HL-60/S4 treated with phorbol 12-myristate 13-acetate at 8.2 ng/mL for 4 days and 3 days (cell line): ENCODE data around the gene STIM1.
"Not testable (repeated sequence)": the region's sequence is repeated elsewhere in the genome, so short reads cannot be mapped to it uniquely, and the experiment has no call there.

Experiments
- in situ Hi-C: fragments of 300-500 bp; cut with MboI; formaldehyde crosslinking; loops from 2 replicates; pipeline ENCODE4 v1.15.0; 2022; ENCODE audit warnings: low sequenced_read_pairs

Gene STIM1

GRCh38 chr11:4092026-4092425 lies 236.6 kb downstream of the STIM1 start:
- in situ Hi-C loops, result no loop called here

DNA sequence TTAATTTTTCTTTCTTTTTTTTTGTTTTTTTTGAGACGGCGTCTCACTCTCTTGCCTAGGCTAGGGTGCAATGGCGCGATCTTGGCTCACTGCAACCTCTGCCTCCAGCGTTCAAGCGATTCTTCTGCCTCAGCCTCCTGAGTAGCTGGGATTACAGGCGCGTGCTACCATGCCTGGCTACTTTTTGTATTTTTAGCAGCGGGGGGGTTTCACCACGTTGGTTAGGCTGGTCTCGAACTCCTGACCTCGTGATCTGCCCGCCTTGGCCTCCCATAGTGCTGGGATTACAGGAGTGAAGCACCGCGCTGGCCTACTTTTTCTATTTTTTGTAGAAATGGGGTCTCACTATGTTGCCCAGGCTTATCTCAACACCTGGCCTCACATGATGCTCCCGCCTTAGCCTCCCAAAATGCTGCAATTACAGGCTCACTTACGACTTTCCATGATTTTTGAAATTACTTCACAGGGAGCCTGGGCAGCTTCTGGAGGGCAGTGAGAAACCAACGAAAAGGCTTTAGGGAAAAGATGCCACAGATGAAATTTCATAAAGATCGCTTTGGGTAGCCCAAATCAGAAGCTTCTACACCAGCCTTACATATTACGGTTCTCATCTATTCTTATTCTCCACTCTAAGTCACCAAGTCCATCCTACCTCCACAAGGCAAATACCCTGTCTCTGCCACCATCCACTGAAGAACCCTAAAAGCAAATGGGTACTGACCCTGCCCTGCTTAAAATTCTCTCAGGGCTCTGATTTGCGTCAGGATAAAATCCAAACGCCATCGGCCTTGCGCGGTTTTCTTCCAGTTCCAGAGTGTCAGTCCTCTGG lies 238.3 kb downstream of the STIM1 start:
- in situ Hi-C loops, result no loop called here

- in situ Hi-C loops, result no loop called here
Observed at GRCh38 chr11:4094348-4095291, 239.2 kb downstream of the STIM1 start, which contains the start of gene RRM1. RRM1 (plus strand) TSS chr11:4094799; CDS start chr11:4095013, 214 bp downstream.

GRCh38 chr11:4095509-4096230 lies 240.2 kb downstream of the STIM1 start:
- in situ Hi-C loops, result no loop called here

- in situ Hi-C loops, result no loop called here
Observed at GRCh38 chr11:4098026-4098621, 242.7 kb downstream of the STIM1 start.

DNA sequence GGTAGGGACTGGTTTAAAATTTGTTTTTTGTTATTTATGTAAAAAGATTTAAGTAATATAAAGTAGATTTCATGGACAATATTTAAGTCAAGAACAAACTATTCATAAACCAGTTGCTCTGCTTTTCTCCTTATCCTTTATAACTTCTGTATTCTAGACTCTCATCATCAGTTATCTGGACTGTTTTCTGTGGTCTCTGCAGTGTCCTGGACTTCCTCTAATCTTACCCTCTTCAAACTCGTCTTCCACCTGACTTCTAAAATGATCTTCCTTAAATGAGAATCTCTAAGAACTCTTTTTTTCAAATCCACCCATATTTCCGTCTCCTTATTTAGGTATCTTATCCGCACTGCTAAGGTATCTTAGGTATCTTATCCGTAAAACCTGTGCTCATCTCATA lies 247.2 kb downstream of the STIM1 start:
- in situ Hi-C loops, result no loop called here

- in situ Hi-C loops, result no loop called here
Observed at GRCh38 chr11:4103269-4103668, 247.8 kb downstream of the STIM1 start.

GRCh38 chr11:4105916-4106315 lies 250.5 kb downstream of the STIM1 start:
- in situ Hi-C loops, result no loop called here

- in situ Hi-C loops, result no loop called here
Observed at GRCh38 chr11:4111834-4112233, 256.4 kb downstream of the STIM1 start.

GRCh38 chr11:4115128-4115527 lies 259.7 kb downstream of the STIM1 start:
- in situ Hi-C loops, result no loop called here

- in situ Hi-C loops, result no loop called here
Observed at GRCh38 chr11:4118107-4118506, 262.6 kb downstream of the STIM1 start.

GRCh38 chr11:4123218-4123617 lies 267.8 kb downstream of the STIM1 start:
- in situ Hi-C loops, result no loop called here

DNA sequence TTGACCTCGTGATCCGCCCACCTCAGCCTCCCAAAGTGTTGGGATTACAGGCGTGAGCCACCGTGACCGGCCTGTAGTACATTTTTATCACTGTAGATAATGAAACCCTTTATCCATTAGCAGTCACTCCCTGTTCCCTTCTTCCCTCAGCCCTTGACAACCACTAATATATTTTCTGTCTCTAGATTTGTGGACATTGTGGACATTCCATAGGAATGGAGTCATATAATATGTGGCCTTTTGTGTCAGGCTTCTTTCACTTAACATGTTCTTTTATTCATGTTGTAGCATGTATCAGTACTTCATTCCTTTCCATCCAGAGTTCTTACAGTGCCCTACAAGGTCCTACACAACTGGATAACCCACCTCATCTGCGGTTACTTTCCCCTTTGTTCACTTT lies 269.7 kb downstream of the STIM1 start:
- in situ Hi-C loops, result no loop called here

DNA sequence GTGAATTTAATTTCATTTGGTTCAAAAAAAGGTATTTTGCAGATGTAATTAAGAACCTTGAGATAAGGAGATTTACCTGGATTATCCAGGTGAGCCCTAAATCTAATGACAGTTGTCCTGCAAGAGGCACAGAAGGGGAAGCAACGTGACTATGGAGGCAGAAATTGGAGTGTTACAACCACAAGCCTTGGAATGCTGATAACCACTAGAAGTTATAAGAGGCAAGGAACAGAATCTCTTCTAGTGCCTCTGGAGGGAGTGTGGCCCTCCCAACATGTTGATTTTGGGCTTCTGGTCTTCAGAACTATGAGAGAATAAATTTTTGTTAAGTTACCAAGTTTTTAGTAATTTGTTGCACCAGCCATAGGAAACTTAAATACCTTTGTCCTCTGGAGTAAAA lies 271.9 kb downstream of the STIM1 start:
- in situ Hi-C loops, result no loop called here

DNA sequence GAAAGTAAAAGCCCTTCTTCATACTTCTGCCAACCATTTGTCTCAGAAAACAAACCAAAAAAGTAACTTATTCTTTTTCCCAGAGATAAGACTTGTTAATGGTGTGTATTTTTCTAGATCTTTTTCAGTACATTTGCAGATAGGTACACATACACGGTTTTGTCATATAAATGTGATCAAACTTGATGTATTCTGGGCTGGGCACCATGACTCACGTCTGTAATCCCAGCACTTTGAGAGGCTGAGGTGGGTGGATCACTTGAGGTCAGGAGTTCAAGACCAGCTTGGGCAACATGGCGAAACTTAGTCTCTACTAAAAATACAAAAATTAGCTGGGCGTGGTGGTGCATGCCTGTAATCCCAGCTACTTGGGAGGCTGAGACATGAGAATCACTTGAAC lies 274.8 kb downstream of the STIM1 start:
- in situ Hi-C loops, result not testable (repeated sequence)

DNA sequence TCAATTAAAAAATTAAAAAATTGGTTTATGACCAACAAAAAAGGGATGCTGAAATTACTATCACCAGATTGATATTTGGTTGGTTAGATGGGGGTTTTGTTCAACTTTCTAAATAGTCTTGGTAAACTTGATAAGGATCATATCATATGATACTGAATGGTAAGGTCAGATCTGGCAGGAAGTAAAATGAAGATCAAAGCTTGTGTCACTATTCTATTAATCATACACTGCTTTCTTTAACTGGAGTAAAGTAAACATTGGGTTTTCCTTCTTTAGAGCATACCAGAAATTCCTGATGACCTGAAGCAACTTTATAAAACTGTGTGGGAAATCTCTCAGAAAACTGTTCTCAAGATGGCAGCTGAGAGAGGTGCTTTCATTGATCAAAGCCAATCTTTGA lies 279.3 kb downstream of the STIM1 start:
- in situ Hi-C loops, result no loop called here

DNA sequence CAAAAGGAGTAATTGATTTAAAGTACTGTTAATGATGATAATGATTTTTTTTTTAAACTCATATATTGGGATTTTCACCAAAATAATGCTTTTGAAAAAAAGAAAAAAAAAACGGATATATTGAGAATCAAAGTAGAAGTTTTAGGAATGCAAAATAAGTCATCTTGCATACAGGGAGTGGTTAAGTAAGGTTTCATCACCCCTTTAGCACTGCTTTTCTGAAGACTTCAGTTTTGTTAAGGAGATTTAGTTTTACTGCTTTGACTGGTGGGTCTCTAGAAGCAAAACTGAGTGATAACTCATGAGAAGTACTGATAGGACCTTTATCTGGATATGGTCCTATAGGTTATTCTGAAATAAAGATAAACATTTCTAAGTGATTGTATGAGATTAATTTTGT lies 283.0 kb downstream of the STIM1 start:
- in situ Hi-C loops, result no loop called here

DNA sequence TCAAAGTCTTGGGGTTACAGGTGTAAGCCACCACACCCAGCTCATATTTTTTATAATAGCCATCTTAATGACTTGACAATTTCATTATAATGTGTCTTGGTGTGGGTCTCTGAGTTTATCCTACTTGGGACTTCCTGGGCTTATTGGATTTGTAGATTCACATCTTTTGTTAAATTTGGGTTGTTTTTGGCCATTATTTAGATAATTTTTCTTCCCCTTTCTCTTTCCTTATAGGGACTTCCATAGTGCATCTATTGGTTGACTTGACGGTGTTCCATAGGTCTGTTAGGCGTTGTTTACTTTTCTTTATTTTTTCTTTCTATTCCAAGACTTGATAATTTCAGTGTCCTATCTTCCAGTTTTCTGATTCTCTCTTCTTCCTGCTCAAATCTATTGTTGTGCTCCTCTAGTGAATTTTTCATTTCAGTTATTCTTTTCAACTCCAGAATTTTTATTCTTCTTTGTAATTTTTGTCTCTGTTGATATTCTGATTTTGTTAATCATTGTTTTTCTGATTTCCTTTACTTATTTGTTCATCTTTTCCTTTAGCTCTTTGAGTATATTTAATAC lies 284.7 kb downstream of the STIM1 start:
- in situ Hi-C loops, result no loop called here
